Choroid plexus epithelial cell (primary cell): Measurements from ENCODE around the gene EHBP1.

Experiments
- DNase-seq: peaks from one replicate; pipeline ENCODE4 v3.0.0-alpha.2; 2010; ENCODE audit warnings: low read depth
- H3K4me3 ChIP-seq: 2 replicates; pipeline ENCODE4 v1.5.1; 2011; ENCODE audit warnings: low read depth, mild to moderate bottlenecking, control low read depth, low read length, moderate library complexity
- TF ChIP-seq, protein P1 (sequence below): conservative IDR thresholded peaks from 2 replicates; pipeline ENCODE4 v1.5.1; 2011; ENCODE audit warnings: low read depth, mild to moderate bottlenecking, control low read depth, inconsistent platforms, low read length, moderate library complexity

The EHBP1 gene

DNA sequence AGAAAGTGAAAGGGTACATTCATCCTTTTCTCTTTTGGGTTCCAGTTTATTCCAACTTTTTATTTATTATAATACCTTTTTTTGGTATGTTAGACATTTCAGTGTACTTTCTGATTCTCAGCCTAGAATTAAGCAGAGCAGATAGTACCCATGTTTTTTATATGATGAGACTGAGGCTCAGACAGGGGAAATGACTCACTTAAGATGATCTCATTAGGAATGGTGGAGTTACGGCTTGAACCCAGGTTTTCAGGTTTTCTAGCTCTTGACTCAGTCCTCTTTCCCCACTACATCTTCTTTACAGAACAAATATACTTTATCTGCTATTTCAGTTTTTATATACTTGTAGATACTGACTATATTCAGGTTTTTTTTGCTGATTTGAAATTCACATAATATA is 293.4 kb downstream of the EHBP1 start:
- DNase-seq: peak; percentile 23
- TF ChIP-seq, protein P1, sequence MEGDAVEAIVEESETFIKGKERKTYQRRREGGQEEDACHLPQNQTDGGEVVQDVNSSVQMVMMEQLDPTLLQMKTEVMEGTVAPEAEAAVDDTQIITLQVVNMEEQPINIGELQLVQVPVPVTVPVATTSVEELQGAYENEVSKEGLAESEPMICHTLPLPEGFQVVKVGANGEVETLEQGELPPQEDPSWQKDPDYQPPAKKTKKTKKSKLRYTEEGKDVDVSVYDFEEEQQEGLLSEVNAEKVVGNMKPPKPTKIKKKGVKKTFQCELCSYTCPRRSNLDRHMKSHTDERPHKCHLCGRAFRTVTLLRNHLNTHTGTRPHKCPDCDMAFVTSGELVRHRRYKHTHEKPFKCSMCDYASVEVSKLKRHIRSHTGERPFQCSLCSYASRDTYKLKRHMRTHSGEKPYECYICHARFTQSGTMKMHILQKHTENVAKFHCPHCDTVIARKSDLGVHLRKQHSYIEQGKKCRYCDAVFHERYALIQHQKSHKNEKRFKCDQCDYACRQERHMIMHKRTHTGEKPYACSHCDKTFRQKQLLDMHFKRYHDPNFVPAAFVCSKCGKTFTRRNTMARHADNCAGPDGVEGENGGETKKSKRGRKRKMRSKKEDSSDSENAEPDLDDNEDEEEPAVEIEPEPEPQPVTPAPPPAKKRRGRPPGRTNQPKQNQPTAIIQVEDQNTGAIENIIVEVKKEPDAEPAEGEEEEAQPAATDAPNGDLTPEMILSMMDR: no peak
- no peak overlapping the region for H3K4me3 ChIP-seq

DNA sequence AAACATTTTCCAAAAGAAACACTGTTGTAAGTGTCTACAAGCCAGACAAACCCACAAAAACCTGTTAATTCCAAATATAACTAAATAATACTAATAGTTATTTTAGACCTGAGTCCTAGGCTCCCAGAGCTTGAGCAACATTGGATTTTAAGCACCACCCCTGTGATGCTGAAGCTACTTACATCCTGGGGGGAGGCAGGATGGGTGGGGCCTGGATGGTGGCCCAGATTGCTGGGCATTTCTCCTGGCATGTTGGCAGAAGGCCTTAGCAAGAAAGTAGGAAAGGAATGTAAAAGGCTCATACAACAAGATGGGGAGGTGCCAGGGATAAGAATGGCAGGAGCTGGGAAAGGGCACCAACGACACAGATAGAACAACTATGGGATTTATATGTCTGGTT is 294.4 kb downstream of the EHBP1 start:
- peak; percentile 16 for DNase-seq
- no peak overlapping the region for H3K4me3 ChIP-seq
- TF ChIP-seq, protein P1: no peak

DNA sequence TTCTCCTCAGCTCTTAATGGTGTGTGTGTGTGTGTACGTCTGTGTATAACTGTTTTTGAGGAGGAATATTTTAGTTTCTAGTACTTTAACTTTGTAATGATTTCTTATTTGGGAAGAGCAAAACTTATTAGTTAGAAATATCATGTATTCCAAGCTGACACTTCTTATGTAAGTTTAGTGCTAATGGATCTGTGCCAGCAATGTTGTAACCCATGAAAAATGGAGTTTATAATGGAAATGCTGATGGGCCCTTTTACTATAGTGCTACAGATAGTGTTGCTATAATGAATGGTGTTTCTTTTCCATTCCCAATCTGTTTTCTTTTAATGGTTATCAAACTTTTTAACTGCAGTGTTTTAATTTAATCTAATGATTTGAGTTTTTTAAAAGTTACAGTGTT is 295.3 kb downstream of the EHBP1 start:
- peak; percentile 73 for DNase-seq
- TF ChIP-seq, protein P1: no peak
- no peak overlapping the region for H3K4me3 ChIP-seq

DNA sequence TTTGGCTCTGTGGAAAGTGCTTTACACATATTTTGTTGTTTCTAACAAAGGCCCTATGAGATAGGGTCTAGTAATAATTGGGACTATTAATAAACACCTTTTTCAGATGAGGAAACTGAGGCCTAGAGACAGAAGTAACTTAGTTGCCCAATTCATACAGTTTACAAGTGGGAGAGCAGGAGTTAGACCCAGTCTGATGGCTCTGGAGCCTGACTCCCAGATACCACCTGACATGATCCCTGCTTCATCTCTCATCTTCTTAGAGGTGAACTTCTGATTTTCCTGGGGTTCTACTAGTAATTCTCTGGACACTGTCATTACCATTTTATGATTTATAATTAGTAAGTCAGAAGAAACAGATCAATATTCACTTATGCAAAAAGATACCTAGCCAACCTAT is 296.1 kb downstream of the EHBP1 start:
- TF ChIP-seq, protein P1: no peak
- DNase-seq: no peak

DNA sequence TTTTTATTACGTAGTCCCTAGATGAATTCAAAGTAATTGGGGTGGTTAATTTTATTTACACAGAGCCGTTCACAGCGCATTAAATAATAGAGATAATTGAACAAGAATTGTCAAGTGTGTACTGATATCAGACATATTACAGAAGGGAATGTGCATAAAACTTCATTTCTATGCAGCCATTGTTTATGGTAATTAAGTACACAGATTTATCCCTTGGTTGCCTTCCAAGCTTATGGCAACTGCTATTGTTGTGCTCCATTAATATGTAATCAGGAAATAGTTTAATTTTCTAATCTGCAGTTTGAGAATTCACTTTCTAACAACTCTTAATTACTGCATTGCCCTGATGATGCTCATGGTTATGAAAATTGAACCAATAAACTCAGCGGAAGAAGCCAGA is 297.8 kb downstream of the EHBP1 start:
- no peak for DNase-seq
- TF ChIP-seq, protein P1: no peak
- no peak overlapping the region for H3K4me3 ChIP-seq

More for the DNA sequence above, 296.1 kb downstream of the EHBP1 start:
- H3K4me3 ChIP-seq: no peak overlapping the region

DNA sequence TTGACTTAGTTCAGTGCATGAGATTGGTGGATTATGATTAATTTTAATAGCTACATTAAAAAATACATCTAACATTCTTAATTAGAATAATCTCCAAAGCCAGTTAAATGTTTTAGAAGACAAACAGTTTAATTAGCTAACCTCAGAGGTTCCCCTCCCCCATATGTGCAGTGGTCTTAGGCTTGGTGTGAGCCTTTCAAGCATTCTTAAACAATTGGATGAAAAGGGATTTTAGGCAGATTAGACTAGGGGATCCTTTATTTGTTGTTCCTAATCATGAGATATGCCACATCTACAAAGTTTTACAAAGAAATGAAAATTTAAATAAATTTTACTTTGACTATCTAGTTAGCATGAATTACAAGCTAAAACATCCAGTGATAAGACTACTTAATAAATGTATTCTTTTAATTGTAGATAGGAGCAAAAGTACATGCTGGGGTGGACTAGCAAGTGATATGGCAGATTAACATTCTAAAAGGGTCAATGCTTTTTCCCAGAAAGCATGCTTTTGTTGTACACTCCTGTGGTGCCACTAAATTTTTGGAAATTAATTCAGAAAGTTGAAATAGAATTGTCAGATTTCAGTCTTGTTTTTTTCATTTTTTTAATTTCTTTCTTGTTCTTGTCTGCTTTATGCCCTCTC is 302.4 kb downstream of the EHBP1 start:
- no peak for DNase-seq
- TF ChIP-seq, protein P1: no peak
- no peak overlapping the region for H3K4me3 ChIP-seq

DNA sequence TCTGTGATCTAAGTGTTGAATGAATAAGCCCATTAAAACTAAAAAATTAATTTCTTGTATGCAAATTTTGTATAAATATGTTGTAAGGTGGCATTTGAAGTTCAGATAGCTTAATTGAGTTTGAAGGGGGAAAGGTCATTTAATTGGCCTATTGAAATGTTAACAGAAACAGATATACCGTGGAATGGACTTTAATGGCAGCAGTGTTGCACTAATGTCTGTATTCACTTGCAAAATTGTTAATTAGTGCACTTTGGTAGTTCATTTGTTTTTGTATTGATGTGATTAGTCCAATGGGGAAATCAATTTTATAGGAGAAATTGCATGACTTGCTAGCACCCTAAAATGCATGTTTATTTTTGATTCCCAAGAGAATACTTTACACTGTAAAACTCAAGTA is 303.3 kb downstream of the EHBP1 start:
- TF ChIP-seq, protein P1: no peak
- H3K4me3 ChIP-seq: no peak overlapping the region

More for the DNA sequence above, 303.3 kb downstream of the EHBP1 start:
- DNase-seq: no peak
